Measurements from ENCODE around the gene TPMT.

TPMT gene

DNA sequence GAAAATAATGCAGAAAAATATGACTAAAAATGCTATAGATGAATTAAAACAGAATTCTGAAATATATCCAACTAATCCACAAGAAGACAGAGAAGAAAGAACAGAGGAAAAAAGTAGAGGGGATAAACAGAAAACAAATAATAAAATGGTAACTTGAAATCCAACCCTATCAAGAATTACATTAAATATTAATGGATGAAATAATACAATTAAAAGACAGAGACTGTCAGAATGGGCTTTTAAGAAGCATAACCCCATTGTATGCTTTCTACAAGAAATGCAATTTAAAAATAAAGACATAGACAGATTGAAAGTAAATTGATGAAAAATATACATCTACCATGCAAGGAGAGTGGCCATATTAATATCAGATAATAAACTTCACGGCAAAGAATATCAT, 47.8 kb downstream of the TPMT start:
- DNase-seq = no peak

DNA sequence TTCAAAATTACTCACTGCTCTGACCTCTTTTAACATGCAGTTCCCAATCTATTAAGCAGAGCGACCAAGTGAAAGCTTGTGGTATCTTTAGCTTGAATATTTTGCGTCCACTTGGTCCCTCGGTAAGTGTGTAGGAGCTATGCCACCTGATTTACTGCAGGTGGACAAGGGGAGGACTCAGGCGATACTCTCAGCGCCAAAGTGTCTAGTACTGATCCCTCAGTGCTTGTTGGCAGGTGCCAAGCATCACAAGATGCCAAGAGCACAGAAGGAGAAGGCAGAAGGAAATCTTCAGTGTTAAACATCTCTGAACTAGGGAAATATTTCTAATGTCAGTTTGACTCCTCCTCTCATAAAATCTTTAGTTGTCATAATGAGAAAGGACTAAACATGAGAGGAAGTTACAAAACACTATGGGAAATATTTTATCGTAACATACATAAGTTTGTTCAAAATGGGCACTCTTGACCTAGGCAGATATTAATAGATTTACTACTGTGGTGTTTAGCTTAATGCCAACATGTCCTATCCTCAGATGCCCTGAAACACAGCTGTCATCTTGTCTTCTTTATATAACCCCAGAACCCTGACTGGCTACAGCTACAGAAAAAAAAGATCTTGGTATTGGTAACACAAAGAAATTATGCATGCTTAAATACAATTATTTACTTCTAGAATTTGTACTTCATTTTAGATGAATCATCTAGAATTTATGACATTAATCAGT, 51.9 kb downstream of the TPMT start:
- DNase-seq = no peak

DNA sequence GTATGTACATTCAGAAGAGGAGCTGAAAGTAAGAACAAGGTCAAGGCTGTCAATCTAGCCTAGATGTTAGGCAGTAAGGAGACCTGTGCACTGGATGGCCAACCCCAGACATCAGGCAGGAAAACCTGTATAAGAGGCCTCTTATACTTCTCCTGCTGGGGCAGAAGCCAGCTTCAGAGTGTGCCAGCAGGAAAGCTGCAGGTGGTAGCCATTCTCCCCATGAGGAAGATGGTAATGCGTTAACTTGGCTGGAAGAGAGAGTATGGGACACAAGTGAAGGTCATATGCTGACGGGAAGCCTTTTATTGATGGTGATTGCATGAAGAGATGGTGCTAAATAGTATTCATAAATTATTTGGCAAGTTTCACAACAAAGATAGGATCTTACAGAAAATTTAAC, 53.0 kb downstream of the TPMT start:
- no peak for DNase-seq

DNA sequence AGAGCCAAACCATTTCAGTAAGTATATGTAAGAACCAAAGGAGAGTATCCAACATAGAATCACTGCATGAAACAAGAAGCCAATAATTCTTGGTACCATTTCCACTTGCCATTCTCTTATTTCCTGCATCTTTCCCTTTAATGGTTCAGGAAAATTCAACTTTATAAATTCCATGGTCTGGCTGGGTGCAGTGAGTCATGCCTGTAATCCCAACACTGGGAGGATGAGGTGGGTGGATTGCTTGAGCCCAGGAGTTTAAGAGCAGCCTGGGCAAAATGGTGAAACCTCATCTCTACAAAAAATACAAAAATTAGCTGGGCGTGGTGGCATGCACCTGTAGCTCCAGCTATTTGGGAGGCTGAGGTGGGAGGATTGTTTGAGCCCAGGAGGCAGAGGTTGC, 53.6 kb downstream of the TPMT start:
- no peak for DNase-seq

DNA sequence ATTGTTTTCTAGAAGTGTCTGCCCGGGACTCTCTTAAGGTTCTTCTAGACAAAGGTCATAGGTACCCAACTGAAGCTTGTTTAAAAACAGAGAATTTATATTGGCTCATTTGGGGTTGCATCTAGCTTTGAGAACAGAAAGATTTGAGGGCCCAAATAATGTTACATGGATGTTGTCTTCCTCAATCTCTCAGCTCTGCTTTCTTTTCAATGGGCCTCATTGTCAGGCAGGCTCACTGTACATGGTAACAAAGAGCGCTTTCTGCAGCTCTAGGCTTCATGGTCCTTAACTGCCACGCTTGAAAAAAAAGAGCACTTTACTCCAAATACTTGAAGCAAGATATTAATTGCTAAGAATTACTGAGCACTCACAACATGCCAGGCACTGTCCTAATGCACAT, 54.6 kb downstream of the TPMT start:
- DNase-seq = no peak

DNA sequence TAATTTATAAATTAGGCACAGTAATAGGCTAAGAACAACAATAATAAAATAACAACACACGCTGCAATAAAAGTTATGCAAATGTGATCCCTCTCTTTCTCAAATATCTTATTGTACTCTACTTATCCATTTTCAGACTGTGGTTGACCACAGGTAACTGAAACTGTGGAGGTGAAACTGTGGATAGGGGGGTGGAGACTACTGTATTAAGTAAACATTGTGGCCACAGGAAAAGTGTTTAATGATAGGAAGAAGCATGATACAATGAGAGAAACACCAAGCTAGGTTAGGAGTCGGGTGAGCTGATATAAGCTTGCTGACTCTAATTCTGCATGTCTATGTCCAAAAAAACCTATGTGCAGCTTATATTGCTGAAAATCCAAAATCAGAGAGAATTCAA, 55.4 kb downstream of the TPMT start:
- DNase-seq = no peak

DNA sequence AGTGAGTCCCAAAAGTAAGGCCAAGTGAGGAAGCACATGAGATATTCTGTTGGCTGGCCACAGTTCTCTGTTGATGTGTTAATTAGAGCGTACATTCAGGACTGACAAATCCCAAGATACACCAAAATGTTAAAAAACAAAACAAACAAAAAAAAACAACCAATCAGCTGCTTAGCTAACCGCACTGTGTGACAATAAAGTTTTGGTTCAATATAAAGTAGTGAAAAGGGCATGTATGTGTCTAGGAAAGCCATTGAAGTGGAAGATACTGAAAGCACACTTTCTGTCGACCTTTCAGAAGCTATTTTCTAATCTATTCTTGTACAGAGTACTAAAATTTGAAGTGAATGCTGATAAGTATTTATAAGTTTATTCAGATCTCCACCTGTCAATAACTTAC, 58.5 kb downstream of the TPMT start:
- DNase-seq = no peak

DNA sequence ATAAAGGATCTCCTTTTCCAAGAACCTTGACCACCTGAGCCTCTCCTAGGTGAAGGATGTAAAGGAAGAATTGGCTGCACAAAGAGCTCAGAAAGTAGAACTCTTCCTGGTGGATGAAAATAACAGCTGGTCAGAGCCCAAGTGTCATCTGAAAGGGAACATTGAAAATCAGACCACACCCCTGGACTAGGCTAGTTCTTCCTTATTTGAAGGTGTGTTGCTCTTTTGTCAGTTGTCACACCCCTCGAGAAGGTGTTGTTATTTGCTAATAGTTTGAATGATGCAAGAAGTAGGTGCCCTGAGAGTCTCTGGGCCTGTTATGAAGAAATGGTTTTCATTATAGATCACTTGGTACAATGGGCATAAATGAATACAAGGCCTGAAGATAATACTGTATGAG, 63.5 kb downstream of the TPMT start:
- no peak for DNase-seq

DNA sequence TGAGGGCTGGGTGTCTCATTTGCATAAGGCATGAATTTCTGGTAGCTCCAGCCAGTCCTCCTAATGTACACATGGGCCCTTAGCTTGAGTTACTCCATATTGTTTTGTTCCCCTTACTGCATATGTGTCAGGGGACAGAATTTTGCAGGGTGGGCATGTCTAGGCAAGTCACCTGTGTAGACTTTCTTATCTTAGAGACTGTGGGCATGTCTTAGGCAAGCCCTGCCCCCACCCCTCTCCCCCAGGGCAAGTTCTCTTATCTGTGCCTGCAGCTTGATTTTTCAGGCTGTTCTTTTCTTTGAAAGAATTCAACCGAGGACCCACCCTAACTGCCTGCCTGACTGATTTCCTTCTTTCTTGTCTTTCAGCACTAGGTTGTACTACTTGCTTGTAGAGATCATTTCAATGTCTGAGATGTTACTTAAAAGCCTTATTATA, 64.5 kb downstream of the TPMT start:
- no peak for DNase-seq

DNA sequence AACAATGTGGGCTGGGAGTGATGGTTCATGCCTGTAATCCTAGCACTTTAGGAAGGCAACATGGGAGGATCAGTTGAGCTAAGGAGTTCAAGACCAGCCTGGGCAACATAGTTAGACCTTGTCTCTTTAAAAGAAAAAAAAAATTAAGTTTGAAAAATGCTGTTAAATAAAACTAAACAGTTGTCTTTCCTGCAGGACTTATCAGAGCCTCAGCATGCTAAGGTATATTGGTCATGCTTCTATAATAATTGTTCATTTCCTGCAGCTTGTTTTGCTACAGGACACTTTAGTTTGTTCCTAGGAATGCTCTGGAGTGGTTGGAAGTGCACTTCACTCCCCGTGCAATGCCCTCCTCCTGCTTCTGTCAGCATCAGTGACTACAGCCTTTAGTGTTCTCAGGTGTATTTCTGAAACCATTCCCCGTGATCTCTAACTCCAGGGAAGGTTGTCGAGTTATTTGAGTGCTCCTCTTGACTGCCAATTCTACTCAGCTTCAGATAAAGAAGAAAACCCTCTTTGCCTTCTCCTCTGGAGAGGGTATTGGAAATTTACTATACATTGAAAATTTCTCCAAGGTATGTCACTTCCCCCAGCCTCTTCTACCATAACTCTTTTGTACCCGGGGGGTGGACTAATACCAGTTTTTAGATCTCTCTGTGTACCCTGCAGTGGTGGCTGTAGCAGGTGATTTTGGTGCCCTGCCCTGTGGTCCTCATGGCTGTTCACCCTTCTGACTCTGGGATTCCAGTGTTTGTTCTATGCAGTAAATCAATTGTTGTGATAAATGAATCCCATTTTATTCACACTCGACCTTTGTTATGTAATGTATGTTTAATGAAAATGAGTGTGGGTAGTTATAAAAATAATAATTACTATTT, 66.2 kb downstream of the TPMT start:
- DNase-seq = no peak

DNA sequence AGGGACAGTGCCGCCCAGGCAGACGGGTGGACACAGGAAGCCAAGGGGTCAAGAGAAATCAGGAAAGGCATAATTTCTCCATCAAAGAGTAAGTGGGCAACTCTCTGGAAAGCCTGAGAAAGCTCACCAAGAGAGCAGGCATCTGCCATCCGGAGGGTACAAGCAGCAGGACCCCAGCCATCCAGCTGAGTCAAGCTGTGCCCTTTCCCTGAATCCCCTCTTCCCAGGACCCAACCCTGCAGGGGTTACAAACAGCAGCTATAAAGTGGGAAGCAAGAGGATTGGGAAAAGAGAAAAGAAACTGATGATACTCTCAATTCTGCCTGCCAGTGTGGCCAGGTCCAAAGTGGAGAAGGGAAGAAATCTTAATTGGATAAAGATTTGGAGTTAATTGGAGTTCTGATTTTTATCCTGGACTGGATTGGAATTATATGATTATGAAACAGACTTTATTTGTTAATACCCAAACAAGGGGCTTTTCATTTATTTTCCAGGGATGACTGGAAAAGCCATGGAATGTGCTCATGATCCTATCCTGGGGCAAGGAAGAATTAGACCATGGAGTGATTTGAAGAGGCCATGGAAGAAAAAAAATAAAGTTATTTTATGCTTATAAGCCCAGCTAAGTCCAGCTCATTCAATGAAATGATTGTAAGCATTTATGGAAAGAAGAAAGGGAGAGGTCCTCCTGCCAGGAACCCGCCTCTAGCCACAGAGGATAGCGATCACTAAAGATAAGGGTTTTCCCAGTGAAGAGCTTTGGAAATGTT, 67.3 kb downstream of the TPMT start:
- DNase-seq = no peak

DNA sequence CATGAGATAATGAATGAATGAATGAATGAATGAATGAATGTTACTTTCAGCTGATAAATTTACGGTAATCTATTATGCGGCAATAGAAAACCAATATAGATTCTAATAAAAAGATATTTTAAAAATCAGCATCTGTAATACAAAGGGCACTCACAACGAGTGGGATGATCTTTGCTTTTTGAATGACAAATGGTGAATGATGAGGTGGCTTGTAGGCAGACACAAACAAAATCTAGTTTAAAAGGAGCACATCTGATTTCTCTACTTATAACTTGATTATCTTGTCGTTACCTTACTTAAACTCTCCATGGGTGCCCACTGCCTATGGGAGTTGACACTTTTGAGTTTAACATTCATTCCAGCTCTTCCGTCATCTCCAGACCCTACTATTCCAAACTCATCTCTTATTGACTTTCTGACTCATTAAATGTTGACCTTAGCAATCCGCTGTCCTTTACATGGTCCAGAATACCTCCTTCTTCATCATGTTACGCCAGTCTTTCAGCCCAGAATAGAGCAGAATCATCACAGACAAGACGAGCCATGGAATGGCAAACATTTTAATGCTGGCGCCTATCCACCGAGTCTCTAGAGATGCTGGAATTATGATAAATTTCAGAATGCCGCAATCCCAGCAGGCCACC, 73.7 kb downstream of the TPMT start:
- no peak for DNase-seq

DNA sequence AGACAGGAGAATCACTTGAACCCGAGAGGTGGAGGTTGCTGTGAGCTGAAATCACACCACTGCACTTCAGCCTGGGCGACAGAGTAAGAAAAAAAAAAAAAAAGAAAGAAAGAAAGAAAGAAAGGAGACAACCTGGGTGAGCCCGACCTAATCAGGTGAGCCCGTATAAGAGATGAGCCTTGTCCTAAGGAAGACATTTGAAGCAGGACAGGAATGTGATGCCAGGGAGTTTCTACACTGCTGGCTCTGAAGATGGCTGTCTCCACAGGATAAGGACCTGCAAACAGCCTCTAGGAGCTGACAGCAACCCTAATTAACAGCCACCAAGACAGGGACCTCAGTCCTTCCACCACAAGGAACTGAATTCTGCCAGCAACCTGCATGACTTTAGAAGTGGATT, 74.3 kb downstream of the TPMT start:
- DNase-seq = no peak

DNA sequence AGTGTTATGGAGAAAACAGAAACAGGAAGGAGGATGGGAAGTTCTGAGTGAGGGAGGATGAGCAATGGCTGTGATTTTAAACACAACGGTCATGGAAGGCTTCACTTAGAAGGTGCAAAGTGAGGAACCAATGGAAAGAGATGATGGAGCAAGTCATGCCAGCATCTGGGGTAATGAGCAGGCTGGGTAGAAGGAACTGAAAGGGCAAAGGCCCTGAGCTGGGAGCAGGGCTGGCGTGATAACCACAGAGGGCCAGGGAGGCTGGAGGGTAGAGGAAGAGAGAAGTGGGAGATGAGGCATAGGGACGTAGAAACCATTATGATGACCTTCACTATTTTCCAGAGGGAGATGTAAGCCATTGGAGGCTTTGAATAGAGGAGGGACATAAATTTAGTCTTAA, 76.0 kb downstream of the TPMT start:
- DNase-seq = no peak

Measured in stimulated activated CD4-positive, alpha-beta T cell treated with anti-CD3 and anti-CD28 coated beads, Interleukin-4, amount 100 ng/mL, for 1 hour (primary cell).